Nephron (organoid): ENCODE data around the gene LNX2.

Experiments
- H3K27ac Mint-ChIP-seq, 3 experiments: 2 replicates each; pipeline ENCODE4 v1.8.0; 2020; ENCODE audit warnings: mixed read lengths in 3 of 3, mild to moderate bottlenecking in 2 of 3, moderate library complexity in 1 of 3
- H3K27me3 Mint-ChIP-seq: 2 replicates; pipeline ENCODE4 v1.8.0; 2021; ENCODE audit warnings: low read depth, mild to moderate bottlenecking, moderate library complexity, mixed read lengths
- H3K36me3 Mint-ChIP-seq: 2 replicates; pipeline ENCODE4 v1.8.0; 2020; ENCODE audit warnings: low read depth, mixed read lengths
- H3K4me1 Mint-ChIP-seq: 2 replicates; pipeline ENCODE4 v1.8.0; 2020; ENCODE audit warnings: mixed read lengths
- H3K4me3 Mint-ChIP-seq, 3 experiments: 2 replicates each; pipeline ENCODE4 v1.8.0; 2020; ENCODE audit warnings: mild to moderate bottlenecking in 3 of 3, mixed read lengths in 3 of 3, moderate library complexity in 2 of 3
- H3K9me3 Mint-ChIP-seq: 2 replicates; pipeline ENCODE4 v1.8.0; 2020; ENCODE audit warnings: mixed read lengths
- CTCF ChIP-seq, 3 experiments: fragments of 200-600 bp; sonication (generic); IDR thresholded peaks; one replicate each; pipeline ENCODE4 v1.5.0; 2021; ENCODE audit warnings: antibody characterized with exemption in 3 of 3; ENCODE audit not compliant: unreplicated experiment in 3 of 3

The LNX2 gene

DNA sequence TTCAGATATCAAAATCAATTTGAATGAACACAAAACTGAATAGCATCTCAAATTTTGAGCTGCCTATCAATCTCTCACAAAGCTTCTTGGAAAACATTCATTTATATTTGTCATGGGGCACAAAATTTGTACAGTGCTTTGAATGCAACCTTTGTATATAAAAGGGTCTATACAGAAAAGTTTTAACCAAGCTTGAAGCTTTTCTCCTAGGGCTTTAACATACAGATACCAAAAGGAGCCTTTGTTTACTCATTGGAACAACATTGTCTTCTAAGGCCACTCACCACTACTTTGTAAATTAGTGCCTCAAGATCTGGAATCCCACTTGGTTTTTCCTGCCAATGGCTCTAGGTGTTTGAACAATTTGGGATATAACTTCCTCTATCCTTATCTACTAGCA, 21.2 kb downstream of the LNX2 start:
- Mint-ChIP-seq H3K27me3 (no peaks in the 10 kb centered on the region), H3K27ac (no peak overlapping the region), H3K36me3 (no peaks in the 10 kb centered on the region), H3K9me3 (no peaks in the 10 kb centered on the region), H3K4me3 (no peak overlapping the region), H3K4me1 (no peaks in the 10 kb centered on the region)
- TF ChIP-seq CTCF (IDR thresholded peaks at IDR 0.05; ENCODE audit: unreplicated experiment in 3 of 3), result no peak

DNA sequence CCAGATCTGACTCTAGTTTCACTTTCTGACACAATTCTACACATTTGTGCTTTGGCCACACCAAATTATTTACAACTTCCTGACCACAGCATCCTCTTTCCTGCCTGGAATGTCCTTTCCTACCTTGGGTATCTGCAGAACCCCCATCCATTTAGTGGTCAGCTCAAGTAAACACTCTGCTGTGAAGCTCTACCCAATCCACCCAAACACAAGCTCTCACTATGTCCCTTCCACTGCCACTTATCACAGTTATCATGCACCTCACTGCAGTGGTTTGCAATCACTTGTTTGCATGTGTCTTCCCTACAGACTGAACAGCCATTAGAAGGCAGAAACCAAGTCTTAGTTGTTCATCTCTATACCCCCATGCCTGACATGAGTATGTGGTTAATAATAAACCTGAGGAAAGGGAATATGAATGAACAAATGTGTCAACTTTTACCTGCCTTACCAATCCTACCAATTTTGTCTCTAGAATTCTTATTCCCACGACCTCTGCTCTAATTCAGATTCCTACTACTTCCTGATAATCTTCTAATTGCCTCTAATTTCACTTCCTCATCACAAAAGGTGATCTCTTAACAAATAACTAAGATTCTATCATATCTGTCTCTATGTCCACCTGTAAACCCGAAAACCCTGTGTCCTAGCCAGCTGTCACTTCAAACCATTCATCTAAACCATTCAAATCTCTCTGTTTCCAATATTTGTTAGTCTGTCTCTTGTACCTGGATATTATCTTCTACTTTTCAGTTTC, 25.1 kb downstream of the LNX2 start:
- H3K9me3 Mint-ChIP-seq, result no peaks in the 10 kb centered on the region
- no peaks in the 10 kb centered on the region for H3K4me1 Mint-ChIP-seq
- no peaks in the 10 kb centered on the region for H3K27me3 Mint-ChIP-seq
- no peak for TF ChIP-seq CTCF (IDR thresholded peaks at IDR 0.05; ENCODE audit: unreplicated experiment in 3 of 3)
- no peak overlapping the region for H3K4me3 Mint-ChIP-seq
- H3K36me3 Mint-ChIP-seq, result no peaks in the 10 kb centered on the region
- H3K27ac Mint-ChIP-seq, result no peak overlapping the region

- peaks cover 2% of the 10 kb centered on the region for H3K9me3 Mint-ChIP-seq
- H3K4me1 Mint-ChIP-seq, result no peaks in the 10 kb centered on the region
- no peak overlapping the region for H3K27ac Mint-ChIP-seq
- no peaks in the 10 kb centered on the region for H3K27me3 Mint-ChIP-seq
- H3K36me3 Mint-ChIP-seq, result no peaks in the 10 kb centered on the region
- H3K4me3 Mint-ChIP-seq, result no peak overlapping the region
- TF ChIP-seq CTCF (IDR thresholded peaks at IDR 0.05; ENCODE audit: unreplicated experiment in 3 of 3), result no peak
These were observed 27.1 kb downstream of the LNX2 start for GRCh38 chr13:27593267-27593666.

DNA sequence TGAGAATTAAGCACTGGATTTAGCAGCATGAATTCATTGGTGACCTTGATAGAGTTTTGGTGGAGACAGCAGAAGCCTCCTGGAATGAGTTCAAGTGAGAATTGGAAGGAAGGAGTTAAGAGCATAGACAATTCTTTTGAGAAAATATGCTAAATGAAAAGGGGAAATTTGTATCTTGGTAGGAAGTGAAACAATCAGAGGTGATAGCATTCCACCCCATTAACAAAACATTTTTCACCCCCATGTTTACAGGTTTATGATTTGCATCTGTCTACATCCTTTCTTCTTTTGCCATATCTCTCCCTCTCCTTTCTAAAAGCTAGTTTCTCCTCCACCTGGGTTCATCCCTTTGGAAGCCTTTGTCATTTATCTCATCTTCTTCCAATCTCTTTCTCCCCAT, 27.5 kb downstream of the LNX2 start:
- no peak for TF ChIP-seq CTCF (IDR thresholded peaks at IDR 0.05; ENCODE audit: unreplicated experiment in 3 of 3)
- H3K36me3 Mint-ChIP-seq, result no peaks in the 10 kb centered on the region
- H3K27me3 Mint-ChIP-seq, result no peaks in the 10 kb centered on the region
- peaks cover 4% of the 10 kb centered on the region for H3K9me3 Mint-ChIP-seq
- H3K4me1 Mint-ChIP-seq, result no peaks in the 10 kb centered on the region
- H3K27ac Mint-ChIP-seq, result no peak overlapping the region
- no peak overlapping the region for H3K4me3 Mint-ChIP-seq

GRCh38 chr13:27588405-27588804, 31.9 kb downstream of the LNX2 start:
- H3K36me3 Mint-ChIP-seq, result no peaks in the 10 kb centered on the region
- H3K27ac Mint-ChIP-seq, result no peak overlapping the region
- no peaks in the 10 kb centered on the region for H3K27me3 Mint-ChIP-seq
- no peak for TF ChIP-seq CTCF (IDR thresholded peaks at IDR 0.05; ENCODE audit: unreplicated experiment in 3 of 3)
- H3K9me3 Mint-ChIP-seq, result peaks cover 4% of the 10 kb centered on the region
- no peaks in the 10 kb centered on the region for H3K4me1 Mint-ChIP-seq
- H3K4me3 Mint-ChIP-seq, result no peak overlapping the region

DNA sequence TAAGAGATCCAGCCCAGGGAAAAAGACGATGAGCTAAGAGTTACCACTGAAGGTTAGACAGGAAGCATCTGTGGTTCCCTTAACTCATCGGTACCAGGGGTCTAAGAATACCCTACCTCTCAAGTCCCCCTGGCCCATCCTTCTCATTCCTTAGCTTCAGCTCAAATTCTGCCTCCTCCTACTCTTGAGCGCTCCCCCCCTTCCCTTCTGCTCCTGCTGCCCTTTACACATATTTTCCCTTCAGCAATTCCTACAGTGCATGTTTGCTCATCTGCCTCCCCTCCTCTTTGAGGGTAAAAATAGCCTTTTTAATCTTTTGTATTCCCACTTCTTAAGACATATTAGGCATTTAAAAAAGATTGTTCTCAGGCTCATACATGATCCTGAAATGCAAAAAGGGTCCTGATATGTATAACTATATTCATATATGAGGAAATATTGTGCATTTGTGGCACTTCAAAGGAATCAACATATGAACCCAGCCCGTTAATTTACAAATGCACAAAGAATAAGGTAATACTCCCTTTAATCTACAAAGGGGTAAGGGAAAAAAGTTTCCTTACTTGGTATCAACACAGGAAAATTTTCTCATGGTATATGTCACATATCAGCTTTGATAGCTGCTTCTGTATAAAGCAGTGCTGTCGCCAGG, 33.1 kb downstream of the LNX2 start:
- no peak for TF ChIP-seq CTCF (IDR thresholded peaks at IDR 0.05; ENCODE audit: unreplicated experiment in 3 of 3)
- H3K9me3 Mint-ChIP-seq, result peaks cover 4% of the 10 kb centered on the region
- no peaks in the 10 kb centered on the region for H3K27me3 Mint-ChIP-seq
- H3K27ac Mint-ChIP-seq, result no peak overlapping the region
- no peaks in the 10 kb centered on the region for H3K4me1 Mint-ChIP-seq
- H3K4me3 Mint-ChIP-seq, result no peak overlapping the region
- no peaks in the 10 kb centered on the region for H3K36me3 Mint-ChIP-seq
